PC-9 (cell line): ENCODE measurements around the gene IL1RN.

Source experiments
- CTCF ChIP-seq: fragments of 200-600 bp; sonication (generic); conservative IDR thresholded peaks from 2 replicates; pipeline ENCODE4 v1.6.1; 2017; ENCODE audit warnings: mixed run types, antibody characterized with exemption, mild to moderate bottlenecking, moderate library complexity
- EZH2 ChIP-seq: fragments of 200-600 bp; sonication (generic); IDR thresholded peaks from 2 replicates; pipeline ENCODE4 v1.8.0; 2017; ENCODE audit warnings: antibody characterized with exemption, low read depth

- TF ChIP-seq CTCF (no peak), EZH2 (no peak)
Observed at GRCh38 chr2:113137827-113138226, 10.4 kb downstream of the IL1RN start.
